ENCODE data around the gene PPP2R5C. TPM values are rescaled to one million over a fixed set of nuclear protein-coding genes. Genes with fewer than 3 reads are reported as not detected.

PPP2R5C gene
- total RNA-seq, 2 donors from 2014 or later = 516 to 530 TPM

Other genes starting within 250 kb of the PPP2R5C start
- not detected for gene DIO3, start 200.2 kb upstream of the PPP2R5C start, total RNA-seq
- gene DYNC1H1, start 202.9 kb downstream of the PPP2R5C start, total RNA-seq = 100 to 1,000 TPM; 318 to 366 TPM

Measured in T-helper 17 cell (primary cell).